H9 (cell line): ENCODE measurements around the gene DCHS2. TPM values are rescaled to one million over a fixed set of nuclear protein-coding genes. Genes with fewer than 3 reads are reported as not detected.

Experiments
- DNase-seq: peaks from one replicate; pipeline ENCODE4 v3.0.0-alpha.2; 2017
- H2AFZ ChIP-seq: one replicate; pipeline ENCODE4 v1.6.1; 2013; ENCODE audit warnings: mild to moderate bottlenecking, low read length, control low read depth, moderate library complexity
- H2AK5ac ChIP-seq: 2 replicates; pipeline ENCODE4 v1.6.1; 2013; ENCODE audit warnings: low read length, control low read depth, mixed read lengths; ENCODE audit not compliant: insufficient read length
- H2BK120ac ChIP-seq: one replicate; pipeline ENCODE4 v1.6.1; 2013; ENCODE audit warnings: low read depth, mild to moderate bottlenecking, low read length, control low read depth, inconsistent platforms; ENCODE audit not compliant: poor library complexity, severe bottlenecking
- H2BK12ac ChIP-seq: 2 replicates; pipeline ENCODE4 v1.6.1; 2013; ENCODE audit warnings: low read length, control low read depth, mixed read lengths, low read depth; ENCODE audit not compliant: insufficient read length
- H2BK15ac ChIP-seq: 2 replicates; pipeline ENCODE4 v1.6.1; 2013; ENCODE audit warnings: low read depth, low read length, control low read depth
- H2BK20ac ChIP-seq: one replicate; pipeline ENCODE4 v1.6.1; 2013; ENCODE audit warnings: low read depth, mild to moderate bottlenecking, low read length, control low read depth, inconsistent platforms; ENCODE audit not compliant: poor library complexity, severe bottlenecking
- H2BK5ac ChIP-seq: 2 replicates; pipeline ENCODE4 v1.6.1; 2013; ENCODE audit warnings: low read length, control low read depth, mixed read lengths; ENCODE audit not compliant: insufficient read length
- H3K14ac ChIP-seq: 2 replicates; pipeline ENCODE4 v1.6.1; 2013; ENCODE audit warnings: low read length, control low read depth; ENCODE audit not compliant: insufficient read depth
- H3K18ac ChIP-seq: 2 replicates; pipeline ENCODE4 v1.6.1; 2013; ENCODE audit warnings: low read depth, mild to moderate bottlenecking, mixed read lengths, low read length, control low read depth; ENCODE audit not compliant: insufficient read length
- H3K23ac ChIP-seq: 2 replicates; pipeline ENCODE4 v1.6.1; 2013; ENCODE audit warnings: low read length, control low read depth, mixed read lengths, low read depth; ENCODE audit not compliant: insufficient read length
- H3K23me2 ChIP-seq: 2 replicates; pipeline ENCODE4 v1.6.1; 2013; ENCODE audit warnings: low read depth, mild to moderate bottlenecking, mixed read lengths, low read length, control low read depth; ENCODE audit not compliant: insufficient read length, poor library complexity, severe bottlenecking
- H3K27ac ChIP-seq: 2 replicates; pipeline ENCODE4 v1.5.1; 2013; ENCODE audit warnings: low read length, control low read depth, mixed read lengths, low read depth; ENCODE audit not compliant: insufficient read length
- H3K27me3 ChIP-seq: 2 replicates; pipeline ENCODE4 v1.6.1; 2013; ENCODE audit warnings: low read length, control low read depth, inconsistent platforms; ENCODE audit not compliant: insufficient read depth
- H3K4ac ChIP-seq: 2 replicates; pipeline ENCODE4 v1.6.1; 2013; ENCODE audit warnings: low read depth, mild to moderate bottlenecking, control low read depth, inconsistent platforms, low read length, moderate library complexity
- H3K4me1 ChIP-seq: 2 replicates; pipeline ENCODE4 v1.6.1; 2013; ENCODE audit warnings: low read length, control low read depth, inconsistent platforms; ENCODE audit not compliant: insufficient read depth
- H3K4me2 ChIP-seq: 2 replicates; pipeline ENCODE4 v1.6.1; 2013; ENCODE audit warnings: low read length, control low read depth, mixed read lengths; ENCODE audit not compliant: insufficient read length, insufficient read depth
- H3K56ac ChIP-seq: 2 replicates; pipeline ENCODE4 v1.6.1; 2013; ENCODE audit warnings: low read depth, mild to moderate bottlenecking, mixed read lengths, low read length, control low read depth; ENCODE audit not compliant: insufficient read length
- H3K79me1 ChIP-seq: 2 replicates; pipeline ENCODE4 v1.6.1; 2013; ENCODE audit warnings: low read depth, mild to moderate bottlenecking, moderate library complexity, low read length, control low read depth, inconsistent platforms; ENCODE audit not compliant: insufficient read depth, poor library complexity, severe bottlenecking
- H3K79me2 ChIP-seq: 2 replicates; pipeline ENCODE4 v1.6.1; 2013; ENCODE audit warnings: low read length, control low read depth, inconsistent platforms; ENCODE audit not compliant: insufficient read depth
- H3K9ac ChIP-seq: 2 replicates; pipeline ENCODE4 v1.6.1; 2013; ENCODE audit warnings: low read length, control low read depth, mixed read lengths; ENCODE audit not compliant: insufficient read length; ENCODE audit errors: extremely low read depth
- H3K9me3 ChIP-seq: one replicate; pipeline ENCODE4 v1.6.1; 2013; ENCODE audit warnings: low read depth, low read length, inconsistent platforms; ENCODE audit not compliant: control insufficient read depth
- H3T11ph ChIP-seq: one replicate; pipeline ENCODE4 v1.6.1; 2013; ENCODE audit warnings: mild to moderate bottlenecking, low read length, control low read depth, inconsistent platforms
- H4K20me1 ChIP-seq: one replicate; pipeline ENCODE4 v1.6.1; 2013; ENCODE audit not compliant: control insufficient read depth, insufficient read length, insufficient read depth
- H4K5ac ChIP-seq: 2 replicates; pipeline ENCODE4 v1.6.1; 2013; ENCODE audit warnings: low read depth, mild to moderate bottlenecking, mixed read lengths, low read length, control low read depth; ENCODE audit not compliant: insufficient read length
- H4K8ac ChIP-seq: replicated peaks from 2 replicates; pipeline ENCODE4 v1.6.1; 2013; ENCODE audit warnings: low read length, control low read depth, mixed read lengths, low read depth; ENCODE audit not compliant: insufficient read length
- H4K91ac ChIP-seq: 2 replicates; pipeline ENCODE4 v1.6.1; 2013; ENCODE audit warnings: low read depth, mild to moderate bottlenecking, moderate library complexity, mixed read lengths, low read length, control low read depth; ENCODE audit not compliant: insufficient read length
- H3K27ac Mint-ChIP-seq, 3 experiments: 2 replicates in 2 of 3; 3 replicates in 1 of 3; pipeline ENCODE4 v1.8.0; 2020 to 2021; ENCODE audit warnings: mixed read lengths in 3 of 3, mild to moderate bottlenecking in 1 of 3, moderate library complexity in 1 of 3
- H3K27me3 Mint-ChIP-seq: 2 replicates; pipeline ENCODE4 v1.8.0; 2021; ENCODE audit warnings: low read depth, mild to moderate bottlenecking, moderate library complexity, mixed read lengths
- H3K36me3 Mint-ChIP-seq, 3 experiments: 2 replicates in 2 of 3; 3 replicates in 1 of 3; pipeline ENCODE4 v1.8.0; 2020 to 2021; ENCODE audit warnings: low read depth in 3 of 3, mixed read lengths in 3 of 3; ENCODE audit not compliant: insufficient read depth in 1 of 3
- H3K4me1 Mint-ChIP-seq, 2 experiments: 2 replicates each; pipeline ENCODE4 v1.8.0; 2020; ENCODE audit warnings: mixed read lengths in 2 of 2
- H3K4me3 Mint-ChIP-seq, 2 experiments: 2 replicates in 1 of 2; 3 replicates in 1 of 2; pipeline ENCODE4 v1.8.0; 2020 to 2021; ENCODE audit warnings: mild to moderate bottlenecking in 2 of 2, mixed read lengths in 2 of 2, moderate library complexity in 1 of 2
- H3K9me3 Mint-ChIP-seq, 2 experiments: 2 replicates in 1 of 2; 3 replicates in 1 of 2; pipeline ENCODE4 v1.8.0; 2020; ENCODE audit warnings: mild to moderate bottlenecking in 2 of 2, mixed read lengths in 2 of 2, moderate library complexity in 1 of 2
- WGBS: extraction: QIAGEN DNeasy Blood & Tissue Kit; methylation state at CpG from one replicate; pipeline ENCODE4 v1.1.7; 2013; ENCODE audit warnings: missing lambda C conversion rate, low lambda C conversion rate, mixed read lengths; ENCODE audit not compliant: insufficient read length; ENCODE audit errors: extremely low coverage; 5-methylcytosine and 5-hydroxymethylcytosine counted together
- total RNA-seq: library from RNA; stranded (reverse); gene quantifications from 2 replicates; pipeline ENCODE4 v1.2.1, GENCODE V29; 2021
- TF ChIP-seq, protein P1 (sequence below): fragments of 200-600 bp; sonication (generic); conservative IDR thresholded peaks from 3 replicates; pipeline ENCODE4 v1.8.0; 2021; ENCODE audit warnings: antibody characterized with exemption, mild to moderate bottlenecking

Gene DCHS2
- total RNA-seq, 1 experiment from 2014 or later: 0.57 TPM

DNA sequence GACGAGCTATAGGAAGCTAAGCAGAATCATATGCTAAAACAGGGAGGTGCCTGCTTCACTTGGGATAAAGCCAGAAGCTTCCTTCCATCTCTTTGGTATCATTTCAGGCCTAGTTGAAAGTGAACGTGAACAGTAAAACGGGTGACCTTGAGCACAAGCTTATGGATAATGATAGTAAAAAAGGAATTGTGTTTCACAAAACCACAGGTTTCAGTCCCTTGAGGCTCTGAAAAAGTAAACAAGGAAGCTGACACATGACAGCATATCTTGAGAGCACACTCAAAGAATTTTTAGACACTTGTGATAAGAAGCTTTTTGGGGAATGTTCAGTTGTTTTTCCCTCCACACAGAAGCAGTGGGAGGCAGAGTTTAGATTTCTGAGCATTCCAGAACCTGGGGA, 286.1 kb downstream of the DCHS2 start:
- H3K27me3 ChIP-seq: no peaks in the 10 kb centered on the region
- WGBS: no CpG with 5 or more reads among the region's 3 CpGs
- no peak overlapping the region for H3K9ac ChIP-seq

More for the DNA sequence above, 286.1 kb downstream of the DCHS2 start:
- H3K18ac ChIP-seq: no peak overlapping the region
- H3K79me1 ChIP-seq: no peaks in the 10 kb centered on the region
- no peaks in the 10 kb centered on the region for H3K79me2 ChIP-seq
- no peak overlapping the region for H3K4me2 ChIP-seq
- no peaks in the 10 kb centered on the region for H3K36me3 Mint-ChIP-seq
- H2AK5ac ChIP-seq: no peak overlapping the region
- H2AFZ ChIP-seq: no peak overlapping the region
- H3K4me1 Mint-ChIP-seq: peaks cover 6 to 7% of the 10 kb centered on the region in 2 experiments; a peak in 3 of 4 replicates
- no peak for DNase-seq
- H3K4me3 Mint-ChIP-seq: no peak overlapping the region
- no peaks in the 10 kb centered on the region; the same call in 1 of the 2 replicates for H3K4me1 ChIP-seq
- no peak overlapping the region for H2BK5ac ChIP-seq
- no peaks in the 10 kb centered on the region for H3K9me3 Mint-ChIP-seq
- H2BK120ac ChIP-seq: no peak overlapping the region
- H4K91ac ChIP-seq: no peak overlapping the region
- H3K4ac ChIP-seq: no peak overlapping the region
- no peaks in the 10 kb centered on the region for H3K9me3 ChIP-seq
- H2BK15ac ChIP-seq: no peak overlapping the region
- no peak overlapping the region for H3K27ac ChIP-seq
- TF ChIP-seq, protein P1, sequence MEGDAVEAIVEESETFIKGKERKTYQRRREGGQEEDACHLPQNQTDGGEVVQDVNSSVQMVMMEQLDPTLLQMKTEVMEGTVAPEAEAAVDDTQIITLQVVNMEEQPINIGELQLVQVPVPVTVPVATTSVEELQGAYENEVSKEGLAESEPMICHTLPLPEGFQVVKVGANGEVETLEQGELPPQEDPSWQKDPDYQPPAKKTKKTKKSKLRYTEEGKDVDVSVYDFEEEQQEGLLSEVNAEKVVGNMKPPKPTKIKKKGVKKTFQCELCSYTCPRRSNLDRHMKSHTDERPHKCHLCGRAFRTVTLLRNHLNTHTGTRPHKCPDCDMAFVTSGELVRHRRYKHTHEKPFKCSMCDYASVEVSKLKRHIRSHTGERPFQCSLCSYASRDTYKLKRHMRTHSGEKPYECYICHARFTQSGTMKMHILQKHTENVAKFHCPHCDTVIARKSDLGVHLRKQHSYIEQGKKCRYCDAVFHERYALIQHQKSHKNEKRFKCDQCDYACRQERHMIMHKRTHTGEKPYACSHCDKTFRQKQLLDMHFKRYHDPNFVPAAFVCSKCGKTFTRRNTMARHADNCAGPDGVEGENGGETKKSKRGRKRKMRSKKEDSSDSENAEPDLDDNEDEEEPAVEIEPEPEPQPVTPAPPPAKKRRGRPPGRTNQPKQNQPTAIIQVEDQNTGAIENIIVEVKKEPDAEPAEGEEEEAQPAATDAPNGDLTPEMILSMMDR: no peak
- no peak overlapping the region for H4K5ac ChIP-seq
- H3K23ac ChIP-seq: no peak overlapping the region
- H4K8ac ChIP-seq: no peak overlapping the region
- H3K14ac ChIP-seq: no peak overlapping the region
- no peaks in the 10 kb centered on the region for H4K20me1 ChIP-seq
- no peak overlapping the region for H3T11ph ChIP-seq
- H2BK20ac ChIP-seq: no peak overlapping the region
- no peaks in the 10 kb centered on the region for H3K23me2 ChIP-seq
- no peak overlapping the region; a peak in 1 of 7 replicates for H3K27ac Mint-ChIP-seq
- no peak overlapping the region for H2BK12ac ChIP-seq
- H3K56ac ChIP-seq: no peak overlapping the region
- H3K27me3 Mint-ChIP-seq: no peaks in the 10 kb centered on the region; the same call in 1 of the 2 replicates
